Left renal cortex interstitium (tissue), 4 donors: Measurements from ENCODE around the gene GMNC. TPM values are rescaled to one million over a fixed set of nuclear protein-coding genes. Genes with fewer than 3 reads are reported as not detected.

ENCODE experiments used
- DNase-seq, 4 donors: peaks; one replicate each; pipeline ENCODE4 v3.0.0-alpha.2; 2013; ENCODE audit warnings: low read depth in 4 of 4, low spot score in 2 of 4, missing footprints in 1 of 4
- polyA plus RNA-seq, 4 donors: library from polyadenylated mRNA; unstranded; fragments of 120-200 nt; gene quantifications; one replicate each; pipeline ENCODE4 v1.2.1, GENCODE V29; 2013; ENCODE audit not compliant: insufficient read length in 4 of 4

GMNC gene
- polyA plus RNA-seq, 4 donors: 3.1 to 7.4 (median 4.8) TPM

DNA sequence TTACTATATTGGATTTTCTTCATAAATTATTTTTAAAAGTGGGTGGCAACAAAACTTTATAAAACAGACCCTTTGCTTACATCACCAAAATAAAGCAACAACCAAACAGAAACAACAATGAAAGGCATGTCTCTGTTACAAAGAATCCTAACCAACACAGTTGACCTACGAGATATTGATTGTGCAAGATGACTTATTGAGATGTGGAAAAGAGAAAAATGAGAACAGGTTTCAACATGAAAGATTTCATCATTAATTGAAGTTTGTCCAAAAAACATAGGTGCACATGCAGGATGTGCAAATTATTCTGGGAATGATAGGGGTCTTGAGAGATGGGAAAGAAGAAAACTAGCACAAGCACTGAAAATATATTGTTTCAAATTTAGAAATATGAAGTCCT lies 9.0 kb downstream of the GMNC start:
- no peak for DNase-seq

DNA sequence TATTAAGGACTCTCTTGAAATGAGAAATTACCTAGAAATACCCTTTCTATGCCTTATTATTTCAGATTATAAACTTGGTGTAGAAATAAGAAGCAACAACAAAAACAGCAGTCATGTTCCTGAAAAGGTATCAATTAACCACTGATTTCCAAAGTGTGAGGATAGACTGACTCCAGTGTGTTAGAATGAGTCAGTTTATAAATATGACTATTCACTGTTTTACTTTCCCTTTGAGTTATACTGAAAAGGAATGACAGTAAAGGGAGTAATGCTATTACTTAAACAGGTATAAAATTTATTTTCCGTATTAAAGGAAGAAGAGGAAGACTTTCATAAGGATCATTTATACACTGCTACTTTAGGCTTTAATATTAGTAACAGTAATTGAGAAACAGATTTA lies 12.9 kb downstream of the GMNC start:
- DNase-seq: no peak

DNA sequence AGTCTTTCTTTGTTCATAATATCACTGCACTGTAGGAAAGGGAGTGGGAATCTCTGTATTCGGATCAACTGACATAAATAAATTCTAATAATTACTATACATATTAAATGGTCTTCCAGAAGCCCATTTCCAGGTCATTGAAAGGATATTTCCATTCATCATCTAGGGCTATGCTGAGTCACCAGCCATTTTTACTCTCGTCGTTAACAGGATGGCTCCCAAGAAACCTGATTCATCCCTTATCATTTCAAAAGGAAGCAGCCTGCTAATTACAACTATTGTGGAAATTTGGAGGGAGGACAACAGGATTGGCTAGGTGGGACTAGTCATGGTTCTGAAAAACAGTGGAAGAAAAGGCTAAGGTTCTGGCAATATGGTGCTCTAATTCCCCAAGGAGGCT lies 13.6 kb downstream of the GMNC start:
- no peak for DNase-seq

DNA sequence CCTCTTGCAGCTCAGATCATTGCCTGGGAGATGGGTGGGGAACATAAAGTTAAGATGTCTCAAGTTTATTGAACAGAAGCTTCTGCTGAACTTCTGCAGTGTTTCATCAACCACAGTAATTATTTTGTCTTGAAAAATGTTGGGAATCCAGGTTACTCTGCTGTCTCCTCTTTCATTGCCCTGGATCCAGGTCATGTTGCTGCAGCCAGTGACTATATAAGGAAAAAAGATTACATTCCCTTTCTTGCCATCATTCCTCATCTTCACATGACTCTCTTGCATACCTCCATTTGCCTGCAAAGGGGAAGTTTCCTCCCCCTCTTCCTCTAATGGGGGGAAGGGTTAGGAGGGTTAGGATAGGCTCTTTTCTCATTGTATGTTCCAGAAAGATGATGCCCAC lies 15.1 kb downstream of the GMNC start:
- DNase-seq: no peak

DNA sequence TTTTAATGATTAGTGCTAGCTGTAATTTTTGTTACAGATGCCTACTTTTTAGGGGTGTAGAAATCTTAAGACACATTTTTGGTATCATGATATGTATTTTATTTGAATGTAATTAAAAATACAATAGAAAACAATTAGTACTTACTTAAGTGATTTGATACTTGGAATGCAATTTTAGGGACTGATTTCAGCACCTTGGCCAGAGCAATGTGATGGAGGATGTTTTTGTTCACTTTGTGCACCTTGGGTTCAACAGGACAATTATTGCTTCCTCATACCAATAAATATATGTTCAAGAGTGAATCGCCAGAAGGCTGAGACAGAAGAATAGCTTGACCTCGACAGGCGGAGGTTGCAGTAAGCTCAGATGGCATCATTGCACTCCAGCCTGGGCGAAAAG lies 22.3 kb downstream of the GMNC start:
- DNase-seq: no peak

DNA sequence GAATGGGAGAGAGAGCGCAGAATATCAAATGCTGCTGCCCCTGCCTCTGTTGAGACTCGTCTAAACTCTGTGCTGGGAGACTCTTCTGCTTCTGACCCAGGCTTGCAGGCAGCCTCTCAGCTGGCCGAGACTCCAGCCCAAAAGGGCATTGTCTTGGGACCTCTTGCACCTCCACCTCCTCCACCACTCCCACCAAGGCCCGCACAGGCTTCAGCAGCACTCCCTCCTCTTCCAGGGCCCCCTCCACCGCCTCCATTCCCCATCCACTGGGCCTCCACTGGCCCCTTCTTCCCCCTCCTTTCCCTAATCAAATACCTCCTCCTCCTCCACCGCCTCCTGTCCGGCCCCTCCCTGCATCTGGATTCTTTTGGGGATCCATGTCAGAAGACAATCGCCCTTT lies 31.3 kb downstream of the GMNC start:
- no peak for DNase-seq

DNA sequence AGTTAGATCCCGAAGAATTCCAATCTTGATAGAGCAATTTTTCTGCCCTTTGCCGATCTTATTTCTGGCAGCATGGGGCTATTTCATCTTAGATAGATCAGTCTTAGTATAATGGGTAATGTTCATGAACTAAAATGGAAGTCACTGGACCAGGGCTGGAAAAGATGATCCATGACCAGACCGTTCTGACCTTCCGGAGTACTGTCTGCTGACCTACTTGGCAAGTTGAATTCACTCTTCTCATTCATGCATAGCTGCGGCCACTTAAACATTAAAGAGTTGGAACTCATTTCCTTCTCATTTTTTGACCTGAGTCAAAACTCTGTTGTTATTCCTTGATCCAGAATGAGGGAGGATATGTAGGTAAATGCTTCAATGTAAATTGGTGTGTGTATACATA lies 32.5 kb downstream of the GMNC start:
- peak in 1 of 4 donors; percentile 2 for DNase-seq

DNA sequence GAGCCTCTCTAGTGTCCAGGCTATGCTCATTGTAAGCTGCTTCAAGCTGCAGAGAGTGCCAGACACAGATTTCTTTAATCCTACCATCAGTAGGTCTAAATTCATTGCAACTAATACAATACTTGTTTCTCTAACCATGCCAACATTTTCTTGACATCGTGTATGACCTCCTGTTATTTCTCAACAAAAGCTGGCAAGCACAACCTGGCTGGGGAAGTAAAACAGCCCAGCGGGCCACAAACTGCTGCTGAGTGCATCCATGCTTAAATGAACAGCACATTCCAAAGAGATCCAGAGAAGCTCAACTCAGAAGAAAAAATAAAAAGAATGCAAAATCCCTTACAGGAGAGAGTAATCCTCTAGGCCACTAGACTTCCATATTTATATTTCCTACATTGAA lies 36.5 kb downstream of the GMNC start:
- DNase-seq: no peak

DNA sequence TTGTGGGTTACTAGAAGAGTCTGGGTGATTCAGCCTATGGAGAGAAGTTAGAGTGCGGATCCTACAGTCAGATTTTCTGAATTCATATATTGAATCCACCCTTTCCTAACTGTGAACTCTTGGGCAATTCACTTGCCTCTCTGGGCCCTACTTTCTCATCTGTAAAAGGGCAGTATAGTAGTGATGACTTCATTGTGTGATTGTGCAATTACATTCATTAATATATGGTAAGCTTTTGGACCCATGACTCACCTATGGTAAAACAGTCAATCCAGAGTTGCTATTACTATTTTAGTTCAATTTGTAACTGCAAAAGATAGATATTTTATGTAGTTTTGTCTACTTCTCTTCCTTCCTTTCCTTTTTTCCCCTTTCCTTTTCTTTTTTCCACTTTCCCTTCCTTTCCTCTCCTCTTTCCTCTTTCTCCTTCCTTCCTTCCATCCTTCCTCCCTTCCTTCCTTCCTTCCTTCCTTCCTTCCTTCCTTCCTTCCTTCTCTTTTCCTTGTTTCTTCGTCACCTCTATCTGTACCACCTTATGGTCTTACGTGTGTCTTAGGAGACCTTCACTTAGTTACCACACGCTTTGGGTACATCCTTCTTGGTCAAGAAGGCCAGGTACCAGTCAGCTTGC lies 37.0 kb downstream of the GMNC start:
- DNase-seq: no peak

DNA sequence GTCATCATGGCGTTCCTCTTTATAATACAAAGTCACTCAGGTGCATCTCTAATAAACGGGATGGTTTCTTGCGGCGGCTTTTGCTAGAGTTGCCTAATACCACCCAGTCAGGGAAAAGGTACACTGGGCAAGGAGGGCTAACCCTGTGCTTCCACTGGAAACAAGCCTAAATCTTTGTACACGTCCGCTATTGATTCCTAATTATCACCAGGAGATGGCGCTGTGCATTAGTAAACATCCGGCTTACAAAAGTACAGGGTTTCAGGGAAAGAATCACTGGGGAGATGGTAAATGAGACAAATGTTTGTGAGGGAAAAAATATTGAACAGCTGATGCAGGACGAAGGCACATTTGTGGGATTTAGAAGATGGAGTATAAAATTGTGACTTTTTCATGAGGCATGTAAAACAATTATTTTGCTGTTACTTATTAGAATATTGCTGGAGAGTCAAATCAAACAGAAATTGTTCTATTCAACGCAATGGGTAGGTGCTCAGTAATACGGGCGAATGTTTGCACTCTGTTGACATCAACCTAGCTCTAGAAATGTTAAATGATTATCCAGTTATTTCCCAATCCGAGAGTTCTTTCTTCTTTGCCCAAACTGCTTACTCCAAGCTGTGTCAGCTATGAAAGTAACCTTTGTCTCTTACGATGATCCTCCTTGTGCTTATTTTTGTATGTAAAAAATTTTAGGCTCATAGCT lies 50.6 kb downstream of the GMNC start:
- peak in 3 of 4 donors; percentile 10 to 44 (median 18) for DNase-seq

DNA sequence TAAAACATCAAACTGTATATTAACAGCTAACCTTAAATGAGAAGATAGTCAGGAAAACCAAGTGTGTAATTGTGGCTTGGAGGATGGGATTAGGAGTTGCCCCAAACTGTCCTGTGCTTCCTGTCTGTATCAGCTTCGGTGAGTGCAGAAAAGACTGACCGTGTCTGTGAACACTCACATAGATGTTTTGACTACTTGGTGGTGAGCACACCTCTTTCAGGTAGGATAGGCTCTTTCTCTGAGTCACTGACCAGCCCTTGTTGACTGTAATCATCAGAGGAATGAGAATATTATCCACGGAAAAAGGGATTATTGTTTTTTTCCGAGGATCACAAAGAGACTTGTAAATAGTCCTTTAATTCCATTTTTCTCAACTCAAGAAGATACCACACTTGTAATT lies 51.5 kb downstream of the GMNC start:
- no peak for DNase-seq

DNA sequence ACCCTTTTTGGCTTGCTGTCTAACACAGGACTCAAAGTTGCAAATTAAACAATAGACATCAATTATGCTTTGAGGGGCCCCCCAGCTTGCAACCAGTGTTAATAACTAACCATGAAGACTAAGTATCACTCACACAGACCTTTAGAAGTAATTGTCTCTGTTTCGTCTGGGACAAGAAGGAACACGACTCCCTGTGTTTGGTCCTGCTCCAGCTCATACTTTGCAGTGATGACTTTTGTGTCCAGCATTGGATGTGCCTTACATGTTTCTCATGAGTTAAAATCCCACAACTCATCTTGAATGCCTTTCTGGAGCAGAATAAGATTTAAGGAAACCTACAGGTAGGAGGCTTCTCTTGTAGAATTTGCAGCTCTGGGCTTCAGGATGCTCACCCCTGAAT lies 53.1 kb downstream of the GMNC start:
- no peak for DNase-seq

DNA sequence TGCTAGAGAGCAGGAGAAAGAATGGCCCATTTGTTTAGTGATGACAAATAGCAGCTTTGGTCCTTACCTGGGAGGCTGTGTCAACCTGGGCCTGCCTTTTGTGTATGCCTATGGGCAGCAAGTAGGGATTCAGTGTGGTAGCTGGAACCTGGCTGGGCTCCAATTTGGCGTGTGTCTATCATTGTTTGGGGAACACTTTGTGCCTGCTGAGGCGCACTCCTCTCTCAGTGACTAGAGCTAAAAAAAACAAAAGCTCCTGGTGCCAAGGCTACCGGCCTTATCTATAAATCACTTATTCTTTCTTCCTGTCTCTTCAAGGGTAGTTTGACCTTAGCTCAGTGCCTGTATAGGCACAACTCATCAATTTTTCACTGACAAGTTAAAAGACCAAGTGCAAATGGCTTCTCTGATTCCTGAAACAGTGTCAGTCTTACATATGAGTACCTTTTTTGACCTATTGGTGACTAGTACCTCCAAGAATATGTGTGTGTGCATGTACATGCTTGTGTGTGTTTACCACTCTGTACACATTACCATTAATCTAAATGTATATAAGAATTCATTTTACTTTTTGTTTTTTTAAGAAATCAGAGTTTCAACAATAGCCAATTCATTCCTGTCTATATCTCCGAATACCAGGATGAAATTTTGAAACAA lies 54.6 kb downstream of the GMNC start:
- DNase-seq: no peak
